Measurements from ENCODE around the gene GC. TPM values are rescaled to one million over a fixed set of nuclear protein-coding genes. Genes with fewer than 3 reads are reported as not detected.

Gene GC
- total RNA-seq, 2 donors from 2014 or later, result 4.1 TPM; not detected in 1

GRCh38 chr4:71785959-71786358, 2.1 kb upstream of the GC start:
- DNase-seq, result no peak

DNA sequence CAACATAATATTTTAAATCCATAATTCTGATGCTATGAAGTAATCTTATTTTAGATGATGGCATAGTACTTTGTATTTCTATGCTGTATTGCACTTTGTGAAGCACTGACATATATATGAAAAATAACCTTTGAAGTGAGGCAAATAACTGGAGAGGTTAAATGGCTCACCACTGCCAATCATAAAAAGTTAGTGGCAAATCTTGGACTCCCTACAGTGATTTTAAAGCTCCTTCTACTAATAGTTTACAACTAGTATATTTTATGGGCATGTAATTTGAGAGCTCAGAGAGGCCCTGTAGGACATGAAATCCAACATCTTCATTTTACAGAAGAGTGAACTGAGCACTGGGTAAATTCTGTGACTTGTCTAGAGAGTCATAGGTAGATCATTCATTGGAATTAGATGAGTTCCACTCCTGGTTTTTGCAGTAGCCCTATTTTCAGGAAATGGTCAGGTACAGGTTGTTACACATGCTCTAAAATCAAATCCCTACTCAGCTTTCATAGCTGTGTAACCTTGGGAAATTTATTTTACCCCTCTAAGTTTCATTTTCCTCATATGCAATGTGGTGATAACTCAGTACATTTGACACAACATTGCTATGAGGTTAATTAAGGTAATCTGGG, 804 bp upstream of the GC start:
- Histone ChIP-seq H3K9me3 (no peaks in the 10 kb centered on the region), H3K4me3 (no peak overlapping the region), H3K36me3 (no peaks in the 10 kb centered on the region), H3K9ac (ENCODE audit: low read depth in 2 of 2, low read length in 2 of 2) (no peak overlapping the region), H3K4me1 (no peaks in the 10 kb centered on the region), H3K27me3 (no peaks in the 10 kb centered on the region), H3K27ac (no peak overlapping the region)
- TF ChIP-seq, protein P1, sequence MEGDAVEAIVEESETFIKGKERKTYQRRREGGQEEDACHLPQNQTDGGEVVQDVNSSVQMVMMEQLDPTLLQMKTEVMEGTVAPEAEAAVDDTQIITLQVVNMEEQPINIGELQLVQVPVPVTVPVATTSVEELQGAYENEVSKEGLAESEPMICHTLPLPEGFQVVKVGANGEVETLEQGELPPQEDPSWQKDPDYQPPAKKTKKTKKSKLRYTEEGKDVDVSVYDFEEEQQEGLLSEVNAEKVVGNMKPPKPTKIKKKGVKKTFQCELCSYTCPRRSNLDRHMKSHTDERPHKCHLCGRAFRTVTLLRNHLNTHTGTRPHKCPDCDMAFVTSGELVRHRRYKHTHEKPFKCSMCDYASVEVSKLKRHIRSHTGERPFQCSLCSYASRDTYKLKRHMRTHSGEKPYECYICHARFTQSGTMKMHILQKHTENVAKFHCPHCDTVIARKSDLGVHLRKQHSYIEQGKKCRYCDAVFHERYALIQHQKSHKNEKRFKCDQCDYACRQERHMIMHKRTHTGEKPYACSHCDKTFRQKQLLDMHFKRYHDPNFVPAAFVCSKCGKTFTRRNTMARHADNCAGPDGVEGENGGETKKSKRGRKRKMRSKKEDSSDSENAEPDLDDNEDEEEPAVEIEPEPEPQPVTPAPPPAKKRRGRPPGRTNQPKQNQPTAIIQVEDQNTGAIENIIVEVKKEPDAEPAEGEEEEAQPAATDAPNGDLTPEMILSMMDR (IDR thresholded peaks at IDR 0.05), result no peak
- intact Hi-C loops (cut with DNase I), result no loop called here
- no peak for DNase-seq

More at GRCh38 chr4:71785959-71786358, 2.1 kb upstream of the GC start:
- H3K4me3 ChIP-seq, result no peak overlapping the region
- H3K9ac ChIP-seq (ENCODE audit: low read depth in 2 of 2, low read length in 2 of 2), result no peak overlapping the region
- H3K27me3 ChIP-seq, result no peaks in the 10 kb centered on the region
- H3K9me3 ChIP-seq, result no peaks in the 10 kb centered on the region
- no peaks in the 10 kb centered on the region for H3K36me3 ChIP-seq
- H3K27ac ChIP-seq, result no peak overlapping the region
- TF ChIP-seq, protein P1 (IDR thresholded peaks at IDR 0.05), result no peak
- H3K4me1 ChIP-seq, result no peaks in the 10 kb centered on the region
- intact Hi-C loops (cut with DNase I), result no loop called here

DNA sequence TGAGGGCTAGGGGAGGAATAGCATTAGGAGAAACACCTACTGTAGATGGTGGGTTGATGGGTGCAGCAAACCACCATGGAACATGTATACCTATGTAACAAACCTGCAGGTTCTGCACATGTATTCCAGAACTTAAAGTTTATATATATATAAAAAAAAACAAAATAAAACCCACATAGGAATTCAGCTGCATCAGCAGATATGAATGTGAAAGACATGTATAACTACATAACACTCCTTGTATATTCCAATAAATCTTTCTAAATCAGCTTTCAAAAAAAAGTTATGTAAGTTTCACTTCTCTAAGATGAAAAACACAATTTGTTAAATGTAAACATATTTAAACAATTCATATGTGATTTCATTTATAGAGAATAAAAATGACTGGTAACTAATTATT, 6.0 kb downstream of the GC start:
- Histone ChIP-seq H3K27ac (no peak overlapping the region), H3K9me3 (no peaks in the 10 kb centered on the region), H3K4me1 (no peaks in the 10 kb centered on the region), H3K9ac (ENCODE audit: low read depth in 2 of 2, low read length in 2 of 2) (no peak overlapping the region), H3K27me3 (no peaks in the 10 kb centered on the region), H3K4me3 (no peak overlapping the region), H3K36me3 (no peaks in the 10 kb centered on the region)
- TF ChIP-seq, protein P1 (IDR thresholded peaks at IDR 0.05), result no peak
- DNase-seq, result no peak
- intact Hi-C loops (cut with DNase I), result no loop called here

DNA sequence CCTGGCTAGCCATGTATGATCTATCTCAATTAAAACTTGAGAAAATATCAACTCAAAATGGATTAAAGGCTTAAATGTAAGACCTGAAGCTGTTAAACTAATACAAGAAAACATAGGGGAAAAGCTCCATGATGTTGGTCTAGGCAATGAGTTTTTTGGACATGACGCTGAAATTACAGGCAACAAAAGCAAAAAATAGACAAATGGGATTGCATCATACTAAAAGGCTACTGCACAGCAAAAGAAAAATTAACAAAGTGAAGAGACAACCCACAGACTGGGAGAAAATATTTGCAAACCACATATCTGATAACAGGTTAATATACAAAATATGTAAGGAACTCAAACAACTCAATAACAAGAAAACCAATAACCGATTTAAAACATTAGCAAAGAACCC, 8.4 kb downstream of the GC start:
- TF ChIP-seq, protein P1 (IDR thresholded peaks at IDR 0.05), result no peak

GRCh38 chr4:71774136-71774535, 9.7 kb downstream of the GC start:
- Histone ChIP-seq H3K36me3 (no peaks in the 10 kb centered on the region), H3K9me3 (no peaks in the 10 kb centered on the region), H3K27me3 (no peaks in the 10 kb centered on the region), H3K9ac (ENCODE audit: low read depth in 2 of 2, low read length in 2 of 2) (no peak overlapping the region), H3K4me3 (no peak overlapping the region), H3K4me1 (no peaks in the 10 kb centered on the region), H3K27ac (no peak overlapping the region)
- DNase-seq, result no peak
- intact Hi-C loops (cut with DNase I), result no loop called here
- TF ChIP-seq, protein P1 (IDR thresholded peaks at IDR 0.05), result no peak

More for the DNA sequence above, 8.4 kb downstream of the GC start:
- DNase-seq, result no peak
- no peak overlapping the region for H3K27ac ChIP-seq
- no peaks in the 10 kb centered on the region for H3K9me3 ChIP-seq
- H3K9ac ChIP-seq (ENCODE audit: low read depth in 2 of 2, low read length in 2 of 2), result no peak overlapping the region
- no peak overlapping the region for H3K4me3 ChIP-seq
- H3K4me1 ChIP-seq, result no peaks in the 10 kb centered on the region
- no peaks in the 10 kb centered on the region for H3K27me3 ChIP-seq
- no peaks in the 10 kb centered on the region for H3K36me3 ChIP-seq
- intact Hi-C loops (cut with DNase I), result no loop called here
